ENCODE data around the gene CAPG.

The CAPG gene

GRCh38 chr2:85436836-85437487 is 26.8 kb upstream of the CAPG start:
- H3K4me3 ChIP-seq (ENCODE audit: low read depth in 1 of 2, low read length in 1 of 2), result peak overlapping the region; percentile 56 to 72
- no peaks in the 10 kb centered on the region for H3K36me3 ChIP-seq
- H3K4me1 ChIP-seq (ENCODE audit: control insufficient read depth in 1 of 2, insufficient read depth in 1 of 2, low read depth in 1 of 2, low read length in 1 of 2), result peaks cover 39 to 46% of the 10 kb centered on the region in 2 experiments
- H3K27ac ChIP-seq, result peak overlapping the region; percentile 94
- no peaks in the 10 kb centered on the region for H3K9me3 ChIP-seq
- no peaks in the 10 kb centered on the region for H3K27me3 ChIP-seq
- TF ChIP-seq, protein P1, sequence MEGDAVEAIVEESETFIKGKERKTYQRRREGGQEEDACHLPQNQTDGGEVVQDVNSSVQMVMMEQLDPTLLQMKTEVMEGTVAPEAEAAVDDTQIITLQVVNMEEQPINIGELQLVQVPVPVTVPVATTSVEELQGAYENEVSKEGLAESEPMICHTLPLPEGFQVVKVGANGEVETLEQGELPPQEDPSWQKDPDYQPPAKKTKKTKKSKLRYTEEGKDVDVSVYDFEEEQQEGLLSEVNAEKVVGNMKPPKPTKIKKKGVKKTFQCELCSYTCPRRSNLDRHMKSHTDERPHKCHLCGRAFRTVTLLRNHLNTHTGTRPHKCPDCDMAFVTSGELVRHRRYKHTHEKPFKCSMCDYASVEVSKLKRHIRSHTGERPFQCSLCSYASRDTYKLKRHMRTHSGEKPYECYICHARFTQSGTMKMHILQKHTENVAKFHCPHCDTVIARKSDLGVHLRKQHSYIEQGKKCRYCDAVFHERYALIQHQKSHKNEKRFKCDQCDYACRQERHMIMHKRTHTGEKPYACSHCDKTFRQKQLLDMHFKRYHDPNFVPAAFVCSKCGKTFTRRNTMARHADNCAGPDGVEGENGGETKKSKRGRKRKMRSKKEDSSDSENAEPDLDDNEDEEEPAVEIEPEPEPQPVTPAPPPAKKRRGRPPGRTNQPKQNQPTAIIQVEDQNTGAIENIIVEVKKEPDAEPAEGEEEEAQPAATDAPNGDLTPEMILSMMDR (IDR thresholded peaks at IDR 0.05), result no peak

DNA sequence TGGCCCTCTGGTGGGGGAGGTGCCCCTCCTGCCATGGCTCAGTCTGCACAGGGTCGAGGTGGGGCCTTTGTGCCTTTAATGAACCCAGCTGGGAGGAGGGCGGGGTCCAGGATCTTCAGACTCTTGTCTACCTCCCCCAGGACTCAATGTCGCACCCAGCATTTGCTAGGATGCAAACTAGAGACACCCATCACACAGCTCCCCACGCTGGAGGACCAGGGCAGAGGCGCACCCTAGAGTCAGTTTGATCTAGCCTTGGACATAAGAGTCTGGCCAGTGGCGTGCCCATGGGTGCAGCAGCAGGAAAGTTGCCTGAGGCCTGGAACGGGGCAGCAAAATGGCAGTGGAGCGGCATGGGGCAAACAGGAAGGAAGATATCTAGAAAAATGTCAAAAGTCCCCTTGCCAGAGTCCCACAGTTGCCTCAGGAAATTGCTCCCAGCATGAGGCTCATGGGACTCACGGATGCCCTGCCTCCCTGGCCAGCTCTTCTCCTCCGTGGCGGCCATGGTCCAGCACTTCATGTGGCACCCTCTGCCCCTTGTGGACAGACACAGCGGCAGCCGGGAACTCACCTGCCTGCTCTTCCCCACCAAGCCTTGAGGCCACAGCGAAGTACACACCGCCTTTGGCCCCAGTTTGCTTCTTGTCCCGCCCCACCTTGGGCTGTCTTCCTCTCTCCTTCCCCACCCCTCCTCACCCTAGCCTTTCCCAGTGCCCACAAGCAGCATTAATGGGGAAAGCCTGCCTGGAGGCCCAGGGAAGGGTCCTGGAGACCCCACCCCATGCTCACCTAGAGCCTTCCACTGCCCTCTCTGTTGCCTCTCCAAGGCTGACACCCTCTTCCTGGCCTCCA is 26.0 kb upstream of the CAPG start:
- peaks cover 37 to 46% of the 10 kb centered on the region in 2 experiments for H3K4me1 ChIP-seq (ENCODE audit: control insufficient read depth in 1 of 2, insufficient read depth in 1 of 2, low read depth in 1 of 2, low read length in 1 of 2)
- peak overlapping the region; percentile 94 for H3K27ac ChIP-seq
- H3K27me3 ChIP-seq, result no peaks in the 10 kb centered on the region
- peak overlapping the region in 1 of 2 experiments; percentile 72 for H3K4me3 ChIP-seq (ENCODE audit: low read depth in 1 of 2, low read length in 1 of 2)
- H3K9me3 ChIP-seq, result no peaks in the 10 kb centered on the region
- no peaks in the 10 kb centered on the region for H3K36me3 ChIP-seq
- TF ChIP-seq, protein P1 (IDR thresholded peaks at IDR 0.05), result peak; percentile 36

DNA sequence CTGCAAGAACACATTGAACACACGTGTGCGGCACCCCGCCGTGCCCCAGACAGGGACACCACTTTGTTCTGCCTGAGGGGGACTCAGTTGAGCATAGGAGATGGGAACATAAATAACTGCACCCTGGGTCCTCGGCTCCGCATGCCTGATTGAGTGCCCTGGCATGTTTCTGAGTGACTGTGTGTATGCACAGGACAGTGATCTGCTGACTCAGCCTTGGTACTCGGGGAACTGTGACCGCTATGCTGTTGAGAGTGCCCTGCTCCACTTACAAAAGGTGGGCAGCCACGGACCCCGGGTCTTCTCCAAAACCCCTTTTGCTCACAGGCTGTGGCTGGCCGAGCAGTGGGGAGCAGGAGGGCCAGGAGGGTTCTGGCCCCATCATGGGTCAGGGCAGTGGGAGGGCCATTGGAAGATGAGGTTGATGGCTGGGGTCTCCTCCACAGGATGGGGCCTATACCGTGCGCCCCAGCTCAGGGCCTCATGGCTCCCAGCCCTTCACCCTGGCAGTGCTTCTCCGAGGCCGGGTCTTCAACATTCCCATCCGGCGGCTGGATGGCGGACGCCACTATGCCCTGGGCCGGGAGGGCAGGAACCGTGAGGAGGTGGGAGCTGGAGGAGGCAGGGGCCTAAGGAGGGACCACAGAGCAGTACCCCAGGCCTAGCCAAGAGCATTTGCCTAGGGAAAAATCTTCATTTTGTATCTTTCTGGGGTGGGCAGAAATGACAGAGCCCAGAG is 25.2 kb upstream of the CAPG start:
- Histone ChIP-seq H3K36me3 (no peaks in the 10 kb centered on the region), H3K4me3 (ENCODE audit: low read depth in 1 of 2, low read length in 1 of 2) (no peak overlapping the region), H3K27me3 (no peaks in the 10 kb centered on the region), H3K27ac (peak overlapping the region; percentile 94), H3K9me3 (no peaks in the 10 kb centered on the region), H3K4me1 (ENCODE audit: control insufficient read depth in 1 of 2, insufficient read depth in 1 of 2, low read depth in 1 of 2, low read length in 1 of 2) (peaks cover 37 to 46% of the 10 kb centered on the region in 2 experiments)
- TF ChIP-seq, protein P1 (IDR thresholded peaks at IDR 0.05), result no peak

DNA sequence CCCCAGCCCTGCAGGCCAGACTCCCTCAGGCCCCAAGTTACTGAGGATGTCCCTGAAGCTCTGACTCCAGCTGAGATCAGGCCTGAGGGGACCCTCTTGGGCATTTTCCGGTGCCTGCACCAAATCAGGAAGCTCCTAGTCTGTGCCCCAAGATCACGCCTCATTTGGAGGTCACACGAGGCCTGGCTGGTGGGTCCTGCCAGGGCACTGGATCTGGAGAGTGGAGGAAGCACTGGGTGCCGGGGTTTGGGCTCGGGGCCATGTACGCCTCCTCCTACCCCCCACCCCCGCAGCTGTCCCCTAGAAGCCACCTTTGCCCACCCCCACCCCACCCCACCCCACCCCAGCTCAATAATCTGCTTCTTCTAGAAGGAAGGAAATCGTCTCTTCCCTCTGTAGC is 24.5 kb upstream of the CAPG start:
- Histone ChIP-seq H3K27ac (no peak overlapping the region), H3K9me3 (no peaks in the 10 kb centered on the region), H3K4me1 (ENCODE audit: control insufficient read depth in 1 of 2, insufficient read depth in 1 of 2, low read depth in 1 of 2, low read length in 1 of 2) (peaks cover 37 to 46% of the 10 kb centered on the region in 2 experiments), H3K4me3 (ENCODE audit: low read depth in 1 of 2, low read length in 1 of 2) (no peak overlapping the region), H3K36me3 (no peaks in the 10 kb centered on the region), H3K27me3 (no peaks in the 10 kb centered on the region)
- TF ChIP-seq, protein P1 (IDR thresholded peaks at IDR 0.05), result no peak

GRCh38 chr2:85433511-85434089 is 23.4 kb upstream of the CAPG start:
- TF ChIP-seq, protein P1 (IDR thresholded peaks at IDR 0.05), result no peak
- H3K4me1 ChIP-seq (ENCODE audit: control insufficient read depth in 1 of 2, insufficient read depth in 1 of 2, low read depth in 1 of 2, low read length in 1 of 2), result peaks cover 34 to 44% of the 10 kb centered on the region in 2 experiments
- H3K9me3 ChIP-seq, result no peaks in the 10 kb centered on the region
- no peak overlapping the region for H3K27ac ChIP-seq
- H3K27me3 ChIP-seq, result no peaks in the 10 kb centered on the region
- no peak overlapping the region for H3K4me3 ChIP-seq (ENCODE audit: low read depth in 1 of 2, low read length in 1 of 2)
- no peaks in the 10 kb centered on the region for H3K36me3 ChIP-seq

Data from neutrophil (primary cell).